Measurements from ENCODE around the gene MACROD2.

The MACROD2 gene

GRCh38 chr20:14782731-14783130, 787.4 kb downstream of the MACROD2 start:
- DNase-seq, result no peak

- no peak for DNase-seq
Measured at GRCh38 chr20:14783766-14784165, 788.5 kb downstream of the MACROD2 start.

GRCh38 chr20:14785065-14785743, 789.9 kb downstream of the MACROD2 start:
- no peak for DNase-seq

GRCh38 chr20:14790190-14790589, 794.9 kb downstream of the MACROD2 start:
- no peak for DNase-seq

GRCh38 chr20:14790771-14791620, 795.7 kb downstream of the MACROD2 start:
- DNase-seq, result no peak

- no peak for DNase-seq
Measured at GRCh38 chr20:14792915-14793314, 797.6 kb downstream of the MACROD2 start.

GRCh38 chr20:14799545-14800216, 804.4 kb downstream of the MACROD2 start:
- DNase-seq, result no peak

- DNase-seq, result no peak
Measured at GRCh38 chr20:14800707-14801425, 805.5 kb downstream of the MACROD2 start.

GRCh38 chr20:14801591-14802325, 806.4 kb downstream of the MACROD2 start:
- no peak for DNase-seq

- DNase-seq, result no peak
Measured at GRCh38 chr20:14807224-14807623, 811.9 kb downstream of the MACROD2 start.

GRCh38 chr20:14815340-14815739, 820.0 kb downstream of the MACROD2 start:
- no peak for DNase-seq

- no peak for DNase-seq
Measured at GRCh38 chr20:14816471-14816870, 821.2 kb downstream of the MACROD2 start.

- no peak for DNase-seq
Measured at GRCh38 chr20:14817101-14817500, 821.8 kb downstream of the MACROD2 start.

- no peak for DNase-seq
Measured at GRCh38 chr20:14820771-14821170, 825.5 kb downstream of the MACROD2 start.

GRCh38 chr20:14821251-14821650, 825.9 kb downstream of the MACROD2 start:
- DNase-seq, result no peak

GRCh38 chr20:14824996-14825395, 829.7 kb downstream of the MACROD2 start:
- DNase-seq, result no peak

- DNase-seq, result no peak
Measured at GRCh38 chr20:14826543-14827313, 831.4 kb downstream of the MACROD2 start.

- no peak for DNase-seq
Measured at GRCh38 chr20:14828459-14828858, 833.1 kb downstream of the MACROD2 start.

GRCh38 chr20:14829906-14830305, 834.6 kb downstream of the MACROD2 start:
- DNase-seq, result no peak

- no peak for DNase-seq
Measured at GRCh38 chr20:14830466-14830865, 835.1 kb downstream of the MACROD2 start.

GRCh38 chr20:14830899-14831298, 835.6 kb downstream of the MACROD2 start:
- DNase-seq, result no peak
